ENCODE results near the gene CELA1. TPM values are rescaled to one million over a fixed set of nuclear protein-coding genes. Genes with fewer than 3 reads are reported as not detected.
A peak's percentile ranks its signal among the peaks of the same experiment; 100 is the strongest.

CELA1 gene
- total RNA-seq, 1 donor from 2014 or later, result not detected

DNA sequence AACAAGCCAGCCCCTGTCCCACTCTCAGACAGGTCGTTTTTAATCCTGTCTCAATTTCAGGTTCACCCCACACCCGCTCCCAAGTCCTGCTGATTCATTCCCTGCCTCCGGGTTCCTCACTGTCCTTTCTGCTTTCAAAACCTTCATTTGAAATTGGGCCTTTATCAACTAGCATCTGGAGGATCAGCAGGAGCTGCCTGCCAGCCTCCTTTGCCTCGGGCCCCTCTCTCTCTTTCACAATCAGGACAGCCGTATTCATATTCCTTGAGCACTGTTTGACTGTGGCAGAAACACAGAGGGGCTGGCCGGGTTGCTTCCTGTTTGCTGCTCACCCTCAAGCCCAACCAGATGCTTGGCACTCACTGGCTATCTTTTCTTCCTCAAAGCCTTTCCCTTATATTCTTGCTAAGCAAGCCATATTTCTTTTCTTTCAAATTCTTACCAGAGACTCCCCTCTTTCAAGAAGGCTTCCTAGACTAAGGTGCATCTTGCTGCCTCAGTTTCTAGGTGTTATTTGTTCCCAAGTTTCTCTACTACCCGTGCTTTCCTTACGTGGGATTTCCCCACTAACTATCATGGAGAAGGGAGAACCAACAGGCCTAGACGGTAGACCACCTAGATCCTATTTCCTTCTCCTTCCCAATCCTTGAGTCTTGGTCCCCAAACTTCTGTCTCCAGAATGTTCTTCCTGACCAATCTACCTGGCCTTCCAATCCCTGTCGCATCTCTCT is 41.8 kb upstream of the CELA1 start:
- H3K4me1 Mint-ChIP-seq (ENCODE audit: low read depth), result peaks cover 9% of the 10 kb centered on the region
- H3K9me3 Mint-ChIP-seq (ENCODE audit: low read depth), result no peaks in the 10 kb centered on the region
- H3K4me3 Mint-ChIP-seq (ENCODE audit: low read depth), result no peak overlapping the region
- TF ChIP-seq, protein P1, sequence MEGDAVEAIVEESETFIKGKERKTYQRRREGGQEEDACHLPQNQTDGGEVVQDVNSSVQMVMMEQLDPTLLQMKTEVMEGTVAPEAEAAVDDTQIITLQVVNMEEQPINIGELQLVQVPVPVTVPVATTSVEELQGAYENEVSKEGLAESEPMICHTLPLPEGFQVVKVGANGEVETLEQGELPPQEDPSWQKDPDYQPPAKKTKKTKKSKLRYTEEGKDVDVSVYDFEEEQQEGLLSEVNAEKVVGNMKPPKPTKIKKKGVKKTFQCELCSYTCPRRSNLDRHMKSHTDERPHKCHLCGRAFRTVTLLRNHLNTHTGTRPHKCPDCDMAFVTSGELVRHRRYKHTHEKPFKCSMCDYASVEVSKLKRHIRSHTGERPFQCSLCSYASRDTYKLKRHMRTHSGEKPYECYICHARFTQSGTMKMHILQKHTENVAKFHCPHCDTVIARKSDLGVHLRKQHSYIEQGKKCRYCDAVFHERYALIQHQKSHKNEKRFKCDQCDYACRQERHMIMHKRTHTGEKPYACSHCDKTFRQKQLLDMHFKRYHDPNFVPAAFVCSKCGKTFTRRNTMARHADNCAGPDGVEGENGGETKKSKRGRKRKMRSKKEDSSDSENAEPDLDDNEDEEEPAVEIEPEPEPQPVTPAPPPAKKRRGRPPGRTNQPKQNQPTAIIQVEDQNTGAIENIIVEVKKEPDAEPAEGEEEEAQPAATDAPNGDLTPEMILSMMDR (IDR thresholded peaks at IDR 0.05; ENCODE audit: unreplicated experiment), result no peak
- H3K36me3 Mint-ChIP-seq (ENCODE audit: insufficient read depth), result no peaks in the 10 kb centered on the region
- peaks cover 50% of the 10 kb centered on the region for H3K27me3 Mint-ChIP-seq
- H3K27ac Mint-ChIP-seq, result no peak overlapping the region
- DNase-seq (ENCODE audit: low spot score, unreplicated experiment), result no peak

DNA sequence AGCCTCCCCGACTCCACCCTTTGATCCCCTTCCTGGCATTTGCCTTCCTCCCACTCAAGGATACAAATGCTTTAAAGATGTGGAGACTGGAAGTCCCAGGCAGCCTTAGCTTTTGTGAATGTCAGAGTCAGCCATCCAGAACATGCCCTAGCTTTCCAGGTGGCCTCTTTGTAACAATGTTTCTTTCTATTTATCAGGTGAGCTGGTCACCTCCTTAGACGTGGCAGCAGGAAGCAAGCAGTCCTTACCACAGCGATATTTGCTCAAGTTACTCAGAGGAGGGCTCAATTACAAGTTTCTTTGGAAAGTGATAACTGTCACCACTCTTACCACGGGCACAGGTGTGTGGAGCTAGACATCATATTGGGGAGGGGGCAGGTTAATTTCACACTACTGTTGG is 39.9 kb upstream of the CELA1 start:
- H3K27me3 Mint-ChIP-seq, result peaks cover 47% of the 10 kb centered on the region
- no peaks in the 10 kb centered on the region for H3K36me3 Mint-ChIP-seq (ENCODE audit: insufficient read depth)
- no peak for DNase-seq (ENCODE audit: low spot score, unreplicated experiment)
- TF ChIP-seq, protein P1 (IDR thresholded peaks at IDR 0.05; ENCODE audit: unreplicated experiment), result no peak
- no peak overlapping the region for H3K27ac Mint-ChIP-seq
- H3K4me3 Mint-ChIP-seq (ENCODE audit: low read depth), result no peak overlapping the region
- no peaks in the 10 kb centered on the region for H3K9me3 Mint-ChIP-seq (ENCODE audit: low read depth)
- H3K4me1 Mint-ChIP-seq (ENCODE audit: low read depth), result peaks cover 7% of the 10 kb centered on the region

DNA sequence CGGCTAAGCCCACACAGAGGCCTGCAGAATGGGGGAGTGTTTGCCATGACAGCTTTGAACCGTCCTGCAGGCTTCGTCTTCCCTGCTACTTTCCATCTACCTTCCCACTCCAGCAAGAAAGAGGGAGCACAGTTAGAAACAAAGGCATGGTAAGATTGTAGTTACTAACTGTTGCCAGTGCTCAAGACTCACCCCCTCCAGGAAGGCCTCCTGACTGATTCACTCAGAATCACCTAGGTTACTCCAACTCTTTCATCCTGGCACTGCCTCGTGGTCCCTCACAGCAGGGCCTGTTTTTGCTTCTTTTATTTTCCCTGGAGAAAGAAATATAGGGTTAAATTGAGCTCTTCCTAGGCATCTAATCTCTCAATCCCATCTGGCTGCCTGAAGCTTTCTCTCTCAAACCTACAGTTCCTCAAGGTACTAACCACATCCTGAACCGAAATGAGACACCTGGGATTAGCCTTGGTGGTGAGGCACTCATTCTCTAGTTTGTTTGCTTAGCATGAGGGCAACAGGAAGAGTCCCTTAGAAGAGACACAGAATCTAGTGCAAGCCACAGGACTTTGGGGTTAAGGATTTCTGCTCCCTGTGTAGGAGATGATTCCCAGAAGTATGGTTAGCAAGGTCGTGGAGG is 36.9 kb upstream of the CELA1 start:
- Mint-ChIP-seq H3K27ac (peak overlapping the region; percentile 37), H3K4me1 (ENCODE audit: low read depth) (peaks cover 7% of the 10 kb centered on the region), H3K36me3 (ENCODE audit: insufficient read depth) (no peaks in the 10 kb centered on the region), H3K9me3 (ENCODE audit: low read depth) (no peaks in the 10 kb centered on the region), H3K27me3 (peaks cover 21% of the 10 kb centered on the region), H3K4me3 (ENCODE audit: low read depth) (no peak overlapping the region)
- no peak for DNase-seq (ENCODE audit: low spot score, unreplicated experiment)
- TF ChIP-seq, protein P1 (IDR thresholded peaks at IDR 0.05; ENCODE audit: unreplicated experiment), result no peak

DNA sequence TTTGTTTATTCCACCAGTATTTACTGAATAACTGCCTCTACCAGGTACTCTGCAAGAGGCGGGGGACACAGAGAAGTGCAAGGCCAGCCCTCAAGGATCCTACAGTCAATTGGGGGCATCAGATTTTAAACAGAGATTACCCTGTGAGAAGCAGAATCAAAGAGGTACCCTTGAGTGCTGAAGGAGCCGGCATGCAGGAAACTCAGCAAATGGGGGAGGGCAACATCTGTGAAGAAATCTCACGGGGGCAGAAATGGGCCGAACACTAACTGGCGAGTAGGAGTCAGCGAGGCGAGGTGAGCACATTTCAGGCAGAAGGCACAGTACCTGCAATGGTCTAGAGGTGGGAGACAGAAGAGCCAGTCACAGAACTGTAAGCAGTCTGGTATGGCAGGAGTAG is 35.7 kb upstream of the CELA1 start:
- Mint-ChIP-seq H3K27me3 (peaks cover 16% of the 10 kb centered on the region), H3K4me3 (ENCODE audit: low read depth) (no peak overlapping the region), H3K27ac (no peak overlapping the region), H3K36me3 (ENCODE audit: insufficient read depth) (no peaks in the 10 kb centered on the region), H3K9me3 (ENCODE audit: low read depth) (no peaks in the 10 kb centered on the region), H3K4me1 (ENCODE audit: low read depth) (peaks cover 5% of the 10 kb centered on the region)
- DNase-seq (ENCODE audit: low spot score, unreplicated experiment), result no peak
- TF ChIP-seq, protein P1 (IDR thresholded peaks at IDR 0.05; ENCODE audit: unreplicated experiment), result no peak

DNA sequence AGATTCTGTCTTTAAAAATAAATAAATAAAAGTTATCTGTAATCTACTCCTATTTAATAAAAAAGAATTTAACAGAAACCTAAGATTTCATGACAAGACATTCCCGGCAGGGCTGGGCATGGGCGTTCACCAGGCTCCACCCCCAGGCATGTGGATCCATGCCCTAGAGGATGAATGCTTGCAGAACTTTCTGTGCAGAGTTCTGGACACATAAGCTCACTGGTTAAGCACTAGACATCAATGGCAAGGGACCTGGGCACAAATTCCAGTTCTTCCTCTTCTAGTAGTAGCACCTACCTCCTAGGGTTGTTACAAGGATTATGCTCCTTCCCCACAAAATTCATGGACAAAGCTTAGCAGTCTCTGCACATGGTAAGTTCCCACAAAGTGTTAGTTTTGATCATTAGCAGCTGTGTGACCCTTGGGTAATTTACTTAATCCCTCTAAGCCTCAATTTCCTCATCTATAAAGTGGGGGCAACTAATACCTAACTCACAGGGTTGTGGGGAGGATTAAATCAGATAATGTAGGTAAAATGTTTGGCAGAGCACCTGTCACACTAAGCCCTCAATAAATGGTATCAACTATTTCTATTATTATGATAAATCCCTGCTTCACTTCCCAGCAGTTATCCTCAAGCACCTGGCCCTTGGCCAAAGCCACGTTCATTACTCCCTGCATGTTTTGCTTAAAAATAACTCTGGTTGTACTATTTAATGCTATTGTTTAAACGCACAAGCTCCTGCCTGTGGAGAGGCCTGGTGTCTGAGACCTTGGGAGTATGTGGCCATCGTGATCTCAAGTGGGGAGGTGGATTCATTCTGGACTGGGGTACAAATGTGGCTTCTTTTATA is 35.0 kb upstream of the CELA1 start:
- no peaks in the 10 kb centered on the region for H3K9me3 Mint-ChIP-seq (ENCODE audit: low read depth)
- TF ChIP-seq, protein P1 (IDR thresholded peaks at IDR 0.05; ENCODE audit: unreplicated experiment), result no peak
- H3K27me3 Mint-ChIP-seq, result peaks cover 12% of the 10 kb centered on the region
- H3K36me3 Mint-ChIP-seq (ENCODE audit: insufficient read depth), result no peaks in the 10 kb centered on the region
- DNase-seq (ENCODE audit: low spot score, unreplicated experiment), result no peak
- peaks cover 3% of the 10 kb centered on the region for H3K4me1 Mint-ChIP-seq (ENCODE audit: low read depth)
- H3K4me3 Mint-ChIP-seq (ENCODE audit: low read depth), result no peak overlapping the region
- H3K27ac Mint-ChIP-seq, result no peak overlapping the region

All from progenitor cell of endocrine pancreas (in vitro differentiated cells).